GM21528 (cell line): ENCODE data around the gene DIP2A.

Experiments
- ATAC-seq: cut with Tn5 transposase; IDR thresholded peaks from one replicate; pipeline ENCODE4 v1.9.1; 2021; ENCODE audit warnings: mild to moderate bottlenecking, moderate library complexity; ENCODE audit not compliant: unreplicated experiment, low FRiP score

DIP2A gene

GRCh38 chr21:46613391-46613790 lies 154.7 kb downstream of the DIP2A start:
- no peak for ATAC-seq

GRCh38 chr21:46616050-46616449 lies 157.4 kb downstream of the DIP2A start:
- no peak for ATAC-seq

DNA sequence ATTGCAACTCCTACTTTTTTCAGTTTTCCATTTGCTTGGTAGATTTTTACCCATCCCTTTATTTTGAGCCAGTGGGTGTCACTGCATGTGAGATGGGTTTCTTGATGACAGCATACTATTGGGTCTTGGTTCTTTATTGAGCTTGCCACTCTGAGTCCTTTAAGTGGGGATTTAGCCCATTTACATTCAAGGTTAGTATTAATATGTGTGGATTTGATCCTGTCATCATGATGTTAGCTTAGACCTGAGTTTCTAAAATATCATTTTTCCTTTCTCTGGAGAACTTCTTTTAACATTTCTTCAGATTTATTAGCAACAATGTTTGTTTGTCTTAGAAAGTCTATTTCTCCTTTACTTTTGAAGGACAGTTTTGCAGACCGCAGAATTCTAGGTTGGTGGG lies 158.0 kb downstream of the DIP2A start:
- ATAC-seq: no peak

DNA sequence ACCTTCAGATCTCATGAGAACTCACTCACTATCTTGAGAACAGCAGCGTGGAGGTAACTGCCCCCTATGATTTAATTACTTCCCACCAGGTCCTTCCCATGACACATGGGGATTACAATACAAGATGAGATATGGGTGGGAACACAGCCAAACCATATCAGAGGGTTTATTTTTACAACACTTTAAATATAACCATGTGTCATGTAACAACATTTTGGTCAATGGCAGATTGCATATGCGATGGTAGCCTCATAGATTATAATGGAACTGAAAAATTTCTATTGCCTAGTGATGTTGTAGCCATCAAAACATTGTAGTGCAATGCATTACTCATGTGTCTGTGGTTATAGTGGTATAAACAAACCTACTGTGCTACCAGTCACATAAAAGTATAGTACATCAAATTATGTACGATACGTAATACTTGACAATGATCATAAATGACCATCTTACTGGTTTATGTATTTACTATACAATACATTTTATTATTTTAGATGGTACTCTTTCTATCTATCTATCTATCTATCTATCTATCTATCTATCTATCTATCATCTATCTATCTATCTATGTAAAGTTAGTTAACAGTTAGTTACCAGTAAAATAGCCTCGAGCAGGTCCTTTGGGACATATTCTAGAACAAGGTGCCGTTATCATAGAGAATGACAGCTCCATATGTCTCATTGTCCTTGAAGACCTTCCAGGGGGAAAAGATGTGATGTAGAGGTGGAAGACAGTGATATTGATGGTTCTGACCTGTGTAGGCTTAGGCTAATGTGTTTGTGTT lies 158.8 kb downstream of the DIP2A start:
- no peak for ATAC-seq

DNA sequence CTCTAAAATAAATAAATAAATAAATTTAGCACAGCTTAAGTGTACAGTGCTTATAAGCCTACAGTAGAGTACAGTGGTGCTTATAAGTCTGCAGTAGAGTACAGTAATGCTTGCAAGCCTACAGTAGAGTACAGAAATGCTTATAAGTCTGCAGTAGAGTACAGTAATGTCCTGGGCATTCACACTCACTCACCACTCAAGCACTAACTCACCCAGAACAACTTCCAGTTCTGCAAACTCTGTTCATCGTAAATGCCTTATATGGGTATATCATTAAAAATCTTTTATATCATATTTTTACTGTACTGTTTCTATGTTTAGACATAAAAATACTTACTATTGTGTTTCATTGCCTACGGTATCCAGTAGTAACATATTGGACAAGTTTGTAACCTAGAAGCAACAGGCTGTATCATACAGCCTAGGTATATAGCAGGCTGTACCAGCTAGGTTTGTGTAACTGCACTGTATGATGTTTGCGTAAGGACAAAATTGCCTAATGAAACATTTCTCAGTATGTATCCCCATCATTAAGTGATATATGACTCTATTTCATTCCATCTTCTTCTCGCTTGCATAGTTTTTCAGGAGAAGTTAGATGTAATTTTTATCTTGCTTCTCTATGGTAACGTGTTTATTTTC lies 160.2 kb downstream of the DIP2A start:
- ATAC-seq: no peak
